Fibroblast of lung (primary cell): ENCODE data around the gene GRB10.

ENCODE experiments used
- CTCF ChIP-seq, 2 donors: IDR thresholded peaks in 1 of 2; conservative IDR thresholded peaks in 1 of 2; 1 replicate in 1 of 2; 2 replicates in 1 of 2; pipeline ENCODE4 v1.5.1; 2011 to 2012; ENCODE audit warnings: low read length in 2 of 2, control low read depth in 1 of 2, inconsistent platforms in 1 of 2, low read depth in 1 of 2, mild to moderate bottlenecking in 1 of 2
- EZH2 ChIP-seq: IDR thresholded peaks from 2 replicates; pipeline ENCODE4 v1.5.1; 2012; ENCODE audit warnings: low read length, control low read depth, mild to moderate bottlenecking; ENCODE audit errors: missing control alignments

- TF ChIP-seq CTCF (conservative IDR thresholded peaks at IDR 0.05 in 1 of 2, IDR thresholded peaks at IDR 0.05 in 1 of 2; ENCODE audit: low read depth in 1 of 2, low read length in 2 of 2) (no peak), EZH2 (no peak)
These were observed 240.6 kb downstream of the GRB10 start for GRCh38 chr7:50542132-50542531.
